Activated naive CD8-positive, alpha-beta T cell treated with anti-CD3 and anti-CD28 coated beads, Interleukin-2, amount 50 U/mL, for 16 hours (primary cell): Measurements from ENCODE around the gene ENOX2.

ENCODE experiments used
- DNase-seq: peaks from one replicate; pipeline ENCODE4 v3.0.0-alpha.2; 2020; ENCODE audit warnings: low read depth, low spot score

ENOX2 gene

GRCh38 chrX:130645955-130646583, 256.9 kb downstream of the ENOX2 start:
- DNase-seq = no peak

GRCh38 chrX:130637591-130637990, 265.4 kb downstream of the ENOX2 start:
- no peak for DNase-seq

GRCh38 chrX:130636277-130636676, 266.7 kb downstream of the ENOX2 start:
- DNase-seq = no peak

GRCh38 chrX:130631011-130631410, 272.0 kb downstream of the ENOX2 start:
- DNase-seq = no peak

- no peak for DNase-seq
Measured at GRCh38 chrX:130628516-130628915, 274.5 kb downstream of the ENOX2 start.

GRCh38 chrX:130626521-130626920, 276.5 kb downstream of the ENOX2 start:
- DNase-seq = no peak

- no peak for DNase-seq
Measured at GRCh38 chrX:130625386-130625785, 277.6 kb downstream of the ENOX2 start.

- no peak for DNase-seq
Measured at GRCh38 chrX:130623518-130623917, 279.5 kb downstream of the ENOX2 start.

GRCh38 chrX:130615941-130616340, 287.1 kb downstream of the ENOX2 start:
- DNase-seq = no peak

GRCh38 chrX:130607431-130607830, 295.6 kb downstream of the ENOX2 start:
- no peak for DNase-seq

- DNase-seq = no peak
Measured at GRCh38 chrX:130606425-130606824, 296.6 kb downstream of the ENOX2 start.

- no peak for DNase-seq
Measured at GRCh38 chrX:130604882-130605281, 298.1 kb downstream of the ENOX2 start.

- DNase-seq = no peak
Measured at GRCh38 chrX:130594453-130594916, 308.5 kb downstream of the ENOX2 start.

GRCh38 chrX:130593911-130594310, 309.1 kb downstream of the ENOX2 start:
- no peak for DNase-seq

GRCh38 chrX:130592204-130592603, 310.8 kb downstream of the ENOX2 start:
- no peak for DNase-seq

- no peak for DNase-seq
Measured at GRCh38 chrX:130578906-130579305, 324.1 kb downstream of the ENOX2 start.

GRCh38 chrX:130577431-130577830, 325.6 kb downstream of the ENOX2 start:
- no peak for DNase-seq

- DNase-seq = no peak
Measured at GRCh38 chrX:130575831-130576389, 327.1 kb downstream of the ENOX2 start.
